NCI-H510A (cell line): ENCODE data around the gene ARMC6.
"Not testable (repeated sequence)": the region's sequence is repeated elsewhere in the genome, so short reads cannot be mapped to it uniquely, and the experiment has no call there.

Experiments
- DNase-seq: peaks from one replicate; lab custom pipeline; 2025; lab: John Stamatoyannopoulos, UW

ARMC6 gene

GRCh38 chr19:19074196-19074882 lies 40.9 kb downstream of the ARMC6 start:
- DNase-seq: no peak

- DNase-seq: no peak
Observed at GRCh38 chr19:19075126-19075525, 41.7 kb downstream of the ARMC6 start.

- DNase-seq: no peak
Observed at GRCh38 chr19:19076476-19076875, 43.1 kb downstream of the ARMC6 start.

GRCh38 chr19:19077103-19077502 lies 43.7 kb downstream of the ARMC6 start:
- no peak for DNase-seq

DNA sequence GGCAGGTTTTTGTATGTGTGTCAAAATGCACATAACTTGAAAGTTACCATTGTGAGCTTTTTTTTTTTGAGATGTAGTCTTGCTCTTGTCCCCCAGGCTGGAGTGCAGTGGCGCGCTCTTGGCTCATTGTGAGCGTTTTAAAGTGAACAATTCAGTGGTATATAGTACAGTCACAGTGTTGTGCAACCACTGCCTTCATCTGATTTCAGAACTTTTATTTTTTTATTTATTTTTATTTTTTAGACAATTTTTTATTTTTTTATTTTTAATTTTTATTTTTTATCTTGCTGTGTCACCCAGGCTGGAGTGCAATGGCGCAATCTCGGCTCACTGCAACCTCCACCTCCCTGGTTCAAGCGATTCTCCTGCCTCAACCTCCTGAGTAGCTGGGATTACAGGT lies 45.4 kb downstream of the ARMC6 start:
- no peak for DNase-seq

- DNase-seq: no peak
Observed at GRCh38 chr19:19079571-19079970, 46.2 kb downstream of the ARMC6 start.

- no peak for DNase-seq
Observed at GRCh38 chr19:19081642-19082151, 48.3 kb downstream of the ARMC6 start.

- DNase-seq: no peak
Observed at GRCh38 chr19:19083413-19084178, 50.2 kb downstream of the ARMC6 start.

GRCh38 chr19:19087676-19088075 lies 54.3 kb downstream of the ARMC6 start:
- DNase-seq: no peak

GRCh38 chr19:19094513-19094912 lies 61.1 kb downstream of the ARMC6 start:
- DNase-seq: no peak

GRCh38 chr19:19095691-19096090 lies 62.3 kb downstream of the ARMC6 start:
- no peak for DNase-seq

DNA sequence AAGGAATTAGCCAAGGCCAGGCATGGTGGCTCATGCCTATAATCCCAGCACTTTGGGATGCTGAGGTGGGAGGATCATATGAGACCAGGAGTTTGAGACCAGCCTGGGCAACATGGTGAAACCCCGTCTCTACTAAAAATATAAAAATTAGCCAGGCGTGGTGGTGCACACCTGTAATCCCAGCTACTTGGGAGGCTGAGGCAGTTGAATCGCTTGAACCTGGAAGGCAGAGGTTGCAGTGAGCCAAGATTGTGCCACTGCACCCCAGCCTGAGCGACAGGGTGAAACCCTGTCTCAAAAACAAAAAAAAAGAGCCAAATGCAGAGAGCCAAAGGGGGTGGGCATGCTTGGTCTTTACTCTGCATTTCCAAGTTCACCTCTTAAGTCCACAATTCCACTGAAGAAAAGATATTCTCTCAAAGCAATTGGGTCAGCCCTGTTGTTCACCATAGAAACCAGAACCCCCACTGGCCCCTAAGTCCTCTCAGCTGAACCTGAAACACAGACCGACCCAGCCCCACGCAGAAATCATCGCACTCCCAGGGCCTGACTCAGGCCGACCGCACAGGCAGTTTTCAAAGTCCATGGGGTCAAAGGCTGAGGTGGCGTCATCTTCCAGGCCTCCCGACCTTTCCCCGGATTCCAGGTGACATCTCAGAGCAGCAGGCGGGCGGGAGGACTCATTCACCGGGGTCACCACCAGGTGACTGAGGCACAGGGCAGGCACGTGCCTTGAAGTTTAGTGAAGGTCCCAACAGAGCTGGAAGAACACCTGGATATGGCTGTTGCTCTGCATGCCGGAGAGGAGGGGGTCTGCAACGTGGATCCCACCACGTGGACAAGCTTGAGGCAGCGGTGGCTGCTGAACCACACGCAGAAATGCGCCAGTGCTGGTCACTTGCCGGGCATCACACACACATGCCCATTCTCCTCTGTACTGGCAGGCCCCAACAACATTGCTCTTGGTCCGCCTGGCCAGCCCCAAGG lies 63.5 kb downstream of the ARMC6 start:
- DNase-seq: no peak

- DNase-seq: no peak
Observed at GRCh38 chr19:19098084-19098702, 64.8 kb downstream of the ARMC6 start.

GRCh38 chr19:19098703-19099632 lies 65.6 kb downstream of the ARMC6 start:
- DNase-seq: no peak

- no peak for DNase-seq
Observed at GRCh38 chr19:19101540-19101939, 68.1 kb downstream of the ARMC6 start.

GRCh38 chr19:19102566-19102965 lies 69.2 kb downstream of the ARMC6 start:
- DNase-seq: not testable (repeated sequence)

- no peak for DNase-seq
Observed at GRCh38 chr19:19103167-19103566, 69.8 kb downstream of the ARMC6 start.

DNA sequence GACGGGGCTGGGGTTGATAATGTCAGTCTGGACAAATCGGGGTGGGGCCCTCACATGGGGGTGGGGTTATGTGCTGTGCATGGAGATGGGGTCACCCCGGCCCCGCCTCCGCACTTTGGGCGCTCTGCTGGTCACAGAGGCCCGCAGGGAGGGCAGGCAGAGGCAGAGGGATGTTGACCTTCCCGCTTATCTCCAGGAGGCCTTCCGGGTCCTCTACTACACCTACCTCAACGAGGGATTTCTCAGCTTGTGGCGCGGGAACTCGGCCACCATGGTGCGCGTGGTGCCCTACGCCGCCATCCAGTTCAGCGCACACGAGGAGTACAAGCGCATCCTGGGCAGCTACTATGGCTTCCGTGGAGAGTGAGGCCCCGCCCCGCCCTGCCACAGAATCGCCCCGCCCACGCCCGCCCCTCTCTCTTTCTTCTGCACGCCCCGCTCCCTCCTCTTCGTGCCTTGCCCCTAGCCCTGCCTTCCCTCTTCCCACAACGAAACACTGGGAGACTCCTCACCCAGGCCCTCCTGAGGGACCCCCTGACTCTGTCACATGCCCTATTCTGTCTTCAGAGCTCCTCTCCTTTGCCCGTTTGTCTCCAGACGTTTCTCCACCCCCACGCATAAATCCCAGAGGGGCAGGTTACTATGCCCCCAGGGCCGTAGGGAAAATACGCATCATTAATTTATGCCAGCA lies 72.1 kb downstream of the ARMC6 start:
- DNase-seq: peak; percentile 88

GRCh38 chr19:19106056-19106551 lies 72.7 kb downstream of the ARMC6 start:
- DNase-seq: peak; percentile 61

GRCh38 chr19:19106938-19107337 lies 73.5 kb downstream of the ARMC6 start:
- DNase-seq: not testable (repeated sequence)
